ENCODE data around the gene ENPEP.
"Not testable (repeated sequence)": the region's sequence is repeated elsewhere in the genome, so short reads cannot be mapped to it uniquely, and the experiment has no call there.

Gene ENPEP

DNA sequence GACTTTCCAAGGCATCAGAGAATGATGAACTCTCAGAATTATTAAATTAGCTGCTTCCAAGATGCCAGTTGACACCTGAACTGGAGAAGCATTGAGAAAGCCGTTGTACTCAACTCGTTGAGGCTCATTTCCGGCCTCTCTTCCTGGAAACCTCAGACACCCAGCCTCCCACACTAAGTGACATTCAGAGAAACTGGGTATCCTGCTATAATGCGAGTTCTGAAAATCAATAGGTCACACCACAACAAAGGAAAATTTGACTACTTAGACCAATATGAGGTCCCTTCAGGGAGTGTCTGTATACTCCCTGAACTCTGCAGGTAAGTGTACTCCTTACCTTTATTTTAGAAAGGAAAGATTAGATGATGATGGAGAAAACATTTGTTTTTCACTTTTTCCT is 51.2 kb downstream of the ENPEP start:
- no peak for DNase-seq

DNA sequence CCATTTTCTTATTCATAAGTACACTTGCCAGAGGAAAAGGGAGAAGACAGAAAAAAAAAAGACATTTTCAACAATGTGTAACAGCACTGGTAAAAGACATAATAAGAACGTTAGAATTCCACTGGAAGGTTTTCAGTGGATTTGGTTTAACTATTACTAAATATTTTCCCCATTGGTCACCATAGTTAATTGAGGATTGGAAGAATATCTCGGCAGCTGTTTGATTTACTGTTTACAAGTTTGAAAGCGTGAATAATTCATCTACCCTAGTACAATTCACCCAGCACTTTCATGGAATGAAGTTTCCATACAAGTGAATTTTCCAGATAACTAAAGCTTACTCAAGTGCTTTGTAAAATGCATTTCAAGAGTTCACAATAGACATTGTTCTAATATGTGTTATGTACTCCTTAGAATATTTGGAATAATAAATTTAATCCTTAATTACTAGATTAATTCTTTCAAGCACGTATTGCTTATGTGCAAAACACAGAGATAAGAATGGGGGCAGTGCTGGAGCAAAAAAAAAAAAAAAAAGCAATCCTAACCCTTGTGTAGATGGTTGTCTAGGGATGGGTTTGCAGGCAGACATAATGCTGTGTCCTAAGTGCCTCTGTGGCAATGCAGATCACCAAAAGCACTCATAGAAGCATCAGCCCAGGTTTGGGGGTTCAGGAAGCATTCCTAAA is 57.1 kb downstream of the ENPEP start:
- no peak for DNase-seq

DNA sequence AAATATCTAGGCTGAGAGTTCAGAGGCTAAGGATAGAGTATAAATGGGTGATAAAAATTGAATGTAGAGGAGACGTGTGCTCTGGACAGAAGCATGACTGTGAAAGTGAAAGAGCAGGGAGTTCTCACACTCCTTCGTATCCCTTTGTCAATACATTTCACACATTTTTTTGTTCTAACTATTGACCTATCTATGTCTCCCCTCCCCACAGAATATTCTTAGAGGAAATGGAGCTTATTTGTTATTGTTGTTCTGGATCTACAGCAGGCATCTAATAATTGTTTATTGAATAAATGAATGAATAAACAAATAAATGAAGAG is 57.6 kb downstream of the ENPEP start:
- DNase-seq: no peak

DNA sequence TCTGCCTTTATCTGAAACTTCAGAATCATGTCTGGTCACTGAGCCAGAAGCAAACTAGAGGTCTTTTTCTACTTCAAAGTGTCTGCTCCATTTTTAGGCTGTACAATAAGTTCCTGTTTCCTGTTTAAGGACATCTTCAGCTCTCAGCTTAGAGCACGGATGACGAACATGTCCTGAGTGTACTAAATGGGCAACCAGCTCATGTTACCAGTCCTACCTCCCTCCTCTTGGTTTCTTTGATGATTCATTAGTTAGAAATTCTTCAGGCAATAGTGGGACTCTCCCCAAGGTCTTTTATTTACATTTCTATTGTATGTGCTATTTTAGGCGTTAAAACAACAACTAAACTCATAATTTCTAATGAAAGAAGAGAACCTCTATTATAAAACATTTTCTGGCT is 58.0 kb downstream of the ENPEP start:
- no peak for DNase-seq

DNA sequence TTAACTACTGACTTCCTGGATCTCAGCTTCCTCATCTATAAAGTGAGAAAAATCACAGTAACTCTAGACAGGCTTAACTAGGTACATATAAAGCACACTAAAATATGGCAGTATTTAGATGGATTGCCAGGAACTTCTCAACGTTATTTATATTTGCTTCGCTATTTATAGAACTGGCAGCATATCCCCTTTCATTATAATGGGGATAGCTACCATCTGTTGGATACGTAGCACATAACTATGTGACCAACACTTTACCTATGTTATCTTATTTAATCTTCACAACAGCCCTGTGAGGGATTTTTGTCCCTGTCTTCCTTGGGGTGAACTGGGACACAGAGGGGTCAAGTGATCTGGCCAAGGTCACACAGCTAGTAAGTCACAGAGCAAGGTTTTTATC is 64.6 kb downstream of the ENPEP start:
- DNase-seq: no peak

DNA sequence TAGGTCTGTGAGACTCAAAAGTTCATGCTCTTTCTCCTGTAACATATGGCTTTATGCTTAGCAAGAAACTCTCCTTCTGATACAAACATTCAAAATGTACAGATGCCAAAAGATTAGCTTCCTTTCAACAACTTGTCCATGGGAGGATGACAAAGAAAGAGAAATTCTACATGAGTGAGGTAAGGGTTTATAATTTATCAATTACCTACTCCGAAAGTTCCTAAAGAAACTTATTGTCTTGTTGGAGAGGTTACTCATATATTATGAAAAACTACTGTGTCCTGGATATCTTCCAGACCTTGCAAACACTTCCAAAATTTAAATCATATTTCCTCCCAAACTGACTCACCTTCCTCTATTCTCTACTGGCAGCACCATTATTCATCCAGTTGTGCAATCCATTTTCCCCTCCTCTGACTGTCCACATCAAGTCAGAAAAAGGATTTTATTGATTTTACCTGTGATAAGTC is 65.1 kb downstream of the ENPEP start:
- DNase-seq: no peak

DNA sequence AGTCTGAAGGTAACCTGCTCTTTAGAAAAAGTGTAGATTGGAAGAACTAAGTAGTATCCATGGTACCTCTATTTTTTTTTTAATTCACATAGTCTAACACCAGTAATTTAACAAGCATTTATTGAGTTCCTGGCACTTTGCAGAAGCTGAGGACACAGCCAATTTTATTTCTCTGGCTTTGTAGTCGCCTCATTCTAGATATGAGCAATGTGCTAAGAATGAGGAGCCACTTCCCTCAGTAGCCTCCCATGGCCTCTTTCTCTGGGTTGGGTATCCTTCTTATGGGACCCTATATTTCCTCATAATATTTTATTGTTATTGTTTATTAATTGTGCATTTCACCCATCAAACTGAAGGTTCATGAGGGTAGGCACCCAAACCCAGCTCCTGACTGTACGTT is 67.6 kb downstream of the ENPEP start:
- DNase-seq: no peak

DNA sequence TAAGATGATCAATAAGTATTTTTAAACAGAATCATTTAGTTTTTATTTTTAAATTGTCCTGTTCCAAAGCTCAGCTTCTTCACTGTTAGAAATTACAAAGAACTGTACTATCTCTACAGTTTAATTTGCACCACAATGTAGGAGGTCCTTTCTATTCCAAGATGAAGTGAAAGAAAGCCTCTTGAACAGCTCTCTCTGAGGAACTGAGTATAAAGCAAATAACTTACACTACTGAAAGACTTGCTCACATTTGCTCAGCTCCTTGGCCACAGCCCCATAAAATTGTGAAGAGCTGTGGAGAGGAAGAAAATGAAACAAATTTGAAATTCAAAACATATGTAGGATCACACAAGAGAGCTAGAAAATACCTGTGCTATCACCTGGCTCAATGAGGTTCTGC is 68.6 kb downstream of the ENPEP start:
- DNase-seq: no peak

DNA sequence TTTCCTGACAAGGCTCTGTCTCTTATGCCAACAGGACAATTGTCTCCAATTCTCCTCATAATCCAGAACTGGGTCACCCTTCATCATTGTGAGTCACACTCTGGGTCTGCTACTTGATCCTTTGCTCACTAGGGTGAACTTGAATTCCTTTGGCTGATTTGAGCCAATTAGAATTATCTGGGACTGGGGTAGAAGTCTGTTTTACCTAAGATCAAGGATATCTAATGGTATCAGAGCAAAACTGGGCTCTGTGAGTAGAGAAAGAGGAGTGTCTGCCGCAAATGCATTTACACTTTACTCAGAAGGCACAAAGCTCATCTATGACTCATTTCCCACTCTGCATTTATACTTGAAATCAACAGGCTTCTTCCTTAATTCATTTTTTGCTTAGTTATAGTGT is 74.3 kb downstream of the ENPEP start:
- no peak for DNase-seq

DNA sequence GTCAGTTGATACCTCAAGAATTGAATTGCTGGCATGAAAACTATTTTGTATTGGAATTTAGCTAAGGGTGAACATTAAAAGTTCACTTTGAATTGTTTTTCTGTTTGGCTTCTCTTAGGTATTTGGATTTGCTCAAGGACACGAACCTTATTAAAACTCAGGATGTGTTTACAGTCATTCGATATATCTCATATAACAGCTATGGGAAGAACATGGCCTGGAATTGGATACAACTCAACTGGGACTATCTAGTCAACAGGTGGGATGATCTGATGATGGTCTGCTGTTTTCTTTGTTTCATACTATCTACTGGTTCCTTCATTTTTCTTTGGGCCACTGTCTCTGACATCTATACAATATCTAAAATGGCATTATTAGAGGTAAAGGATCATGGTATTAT is 77.2 kb downstream of the ENPEP start:
- no peak for DNase-seq

DNA sequence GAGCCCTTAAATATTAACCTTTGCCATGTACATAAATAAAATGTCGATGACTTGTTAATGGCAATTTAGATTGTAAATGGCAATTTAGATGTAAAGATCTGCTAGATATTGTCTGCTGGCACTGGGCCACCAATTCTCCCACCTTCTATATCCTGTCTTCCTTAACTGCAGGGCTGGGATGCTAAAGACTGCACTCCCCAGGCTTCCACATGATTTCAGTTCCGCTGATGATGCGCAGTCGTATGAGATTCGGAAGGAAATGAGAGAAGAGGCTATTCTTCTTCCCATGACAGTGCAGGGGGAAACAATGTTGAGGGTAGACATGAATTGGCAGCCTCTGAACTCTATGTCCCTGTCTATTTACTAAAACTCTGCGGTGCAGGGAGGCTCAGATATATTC is 91.3 kb downstream of the ENPEP start:
- no peak for DNase-seq

DNA sequence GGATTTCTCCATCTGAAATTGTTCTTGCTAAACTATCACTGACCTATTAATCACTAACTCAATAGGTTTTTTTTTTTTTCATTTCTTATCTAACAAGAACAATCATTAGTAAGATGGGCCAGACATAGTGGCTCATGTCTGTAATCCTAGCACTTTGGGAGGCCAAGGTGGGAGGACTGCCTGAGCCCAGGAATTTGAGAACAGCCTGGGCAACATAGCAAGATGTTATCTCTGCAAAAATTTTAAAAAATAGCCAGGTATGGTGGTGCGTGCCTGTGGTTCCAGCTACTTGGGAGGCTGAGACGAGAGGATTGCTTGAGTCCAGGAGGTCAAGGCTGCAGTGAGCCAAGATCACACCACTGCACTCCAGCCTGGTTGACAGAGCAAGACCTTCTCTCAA is 100.7 kb downstream of the ENPEP start:
- not testable (repeated sequence) for DNase-seq

DNA sequence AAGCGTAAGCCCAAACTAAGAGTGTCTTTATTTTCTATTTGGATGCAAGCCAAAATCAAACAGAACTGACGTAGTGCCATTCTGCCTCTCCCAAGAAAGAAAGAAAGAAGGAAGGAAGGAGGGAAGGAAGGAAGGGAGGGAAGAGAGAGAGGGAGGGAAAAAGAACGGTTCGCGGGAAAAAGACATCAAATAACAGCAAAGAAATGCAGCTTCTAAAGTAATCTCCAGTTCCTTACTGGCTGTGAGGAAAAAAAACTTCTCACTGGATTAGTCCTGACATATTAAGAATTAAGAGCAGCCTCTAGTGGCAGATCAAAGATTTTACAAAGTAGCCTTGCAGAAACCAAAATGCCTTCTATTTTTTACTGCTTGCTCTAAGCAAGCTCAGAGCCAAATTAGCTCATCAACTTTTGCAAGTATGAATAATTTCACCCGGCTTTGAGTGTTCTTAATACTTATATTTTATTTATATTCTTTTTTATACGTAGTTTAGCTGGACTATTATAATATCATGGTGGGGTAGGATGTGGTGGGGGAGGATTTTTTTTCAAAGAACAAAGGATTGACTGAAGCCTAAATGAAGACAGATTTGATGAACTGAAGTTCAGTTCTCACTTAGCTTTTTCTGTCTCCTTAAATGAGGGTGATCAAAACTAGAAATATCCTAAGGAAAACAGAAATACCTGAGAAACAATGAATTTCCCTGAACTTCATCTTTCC is 110.3 kb downstream of the ENPEP start:
- peak; percentile 56 for DNase-seq

DNA sequence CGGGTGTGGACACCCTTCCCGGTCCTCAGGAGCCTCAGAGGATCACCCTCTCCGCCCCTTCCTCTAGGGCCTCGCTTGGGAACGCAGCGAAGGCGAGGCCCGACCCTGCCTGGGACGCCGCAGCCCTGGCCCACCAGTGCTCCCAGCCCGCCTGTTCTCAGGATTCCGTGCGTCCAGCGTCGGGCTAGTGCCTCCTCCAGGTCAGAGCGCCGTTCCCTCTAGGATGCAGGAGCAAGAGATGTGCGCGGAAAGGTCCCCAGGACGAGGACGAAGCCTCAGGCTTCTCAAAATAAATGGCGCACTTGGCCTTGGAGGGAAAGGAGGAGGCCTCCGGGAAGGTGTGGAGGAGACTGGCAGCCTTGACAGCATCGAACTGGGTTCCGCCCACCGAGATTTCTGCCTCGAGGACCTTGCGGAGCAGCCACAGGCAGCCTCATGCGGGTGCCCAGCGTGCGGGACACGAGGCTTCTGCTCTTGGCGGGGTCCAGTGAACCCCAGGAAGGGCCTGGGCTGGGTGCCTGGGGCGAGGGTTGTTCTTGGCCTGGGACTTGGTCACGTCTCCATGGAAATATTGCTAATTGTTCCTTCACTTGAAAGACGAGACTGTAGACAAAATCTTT is 111.8 kb downstream of the ENPEP start:
- no peak for DNase-seq

DNA sequence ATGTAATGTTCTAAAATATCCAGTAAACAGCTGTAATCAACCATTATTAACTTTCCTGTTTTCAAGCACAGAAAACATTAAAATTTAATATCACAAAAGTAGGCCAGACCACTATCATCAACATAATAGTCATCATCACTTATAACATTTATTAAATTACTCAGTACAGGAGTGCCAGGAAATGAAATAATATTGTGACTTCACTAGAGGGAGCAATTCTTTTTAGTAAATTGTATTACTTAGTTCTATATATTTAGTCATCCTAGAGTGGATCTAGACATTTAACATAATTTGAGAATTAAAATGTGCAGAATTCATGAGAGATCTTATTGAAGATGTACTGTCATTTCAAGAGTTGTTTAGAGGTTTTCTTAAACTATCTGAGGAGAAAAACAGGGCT is 113.3 kb downstream of the ENPEP start:
- no peak for DNase-seq

DNA sequence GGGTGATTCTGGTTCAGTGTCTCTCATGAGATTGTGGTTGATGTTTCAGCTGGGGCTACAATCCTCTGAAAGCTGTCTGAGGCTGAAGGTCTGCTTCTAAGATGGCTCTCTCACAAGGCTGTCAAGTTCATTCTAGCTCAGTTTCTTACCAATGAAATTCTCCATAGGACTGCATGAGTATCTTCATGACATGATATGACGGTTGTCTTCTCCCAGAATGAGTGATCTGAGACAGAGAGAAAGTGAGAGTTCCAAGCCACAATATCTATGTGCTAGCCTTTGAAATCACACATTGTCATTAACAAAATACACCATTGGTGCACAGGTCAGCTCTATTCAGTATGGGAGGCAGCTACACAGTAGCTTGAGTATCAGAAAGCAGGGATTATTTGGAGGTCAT is 119.6 kb downstream of the ENPEP start:
- DNase-seq: no peak

DNA sequence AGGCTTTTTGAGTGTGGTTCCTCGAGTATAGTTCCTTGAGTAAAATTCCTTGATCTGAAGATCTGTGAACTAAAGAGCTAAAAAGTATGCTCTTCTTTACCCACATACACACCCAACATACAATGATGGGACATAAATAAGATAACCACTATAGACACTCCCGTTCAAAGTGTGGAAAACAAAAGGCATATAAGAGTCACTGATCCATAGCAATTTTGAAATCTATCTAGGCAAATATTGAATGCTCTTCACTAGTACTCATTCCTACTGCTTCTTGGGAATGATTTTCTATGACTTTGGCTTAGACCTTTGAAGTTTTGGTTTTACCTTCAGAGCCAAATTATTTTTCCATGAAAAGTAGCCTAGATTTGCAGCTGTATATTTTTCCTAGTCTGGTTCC is 120.5 kb downstream of the ENPEP start:
- DNase-seq: no peak

DNA sequence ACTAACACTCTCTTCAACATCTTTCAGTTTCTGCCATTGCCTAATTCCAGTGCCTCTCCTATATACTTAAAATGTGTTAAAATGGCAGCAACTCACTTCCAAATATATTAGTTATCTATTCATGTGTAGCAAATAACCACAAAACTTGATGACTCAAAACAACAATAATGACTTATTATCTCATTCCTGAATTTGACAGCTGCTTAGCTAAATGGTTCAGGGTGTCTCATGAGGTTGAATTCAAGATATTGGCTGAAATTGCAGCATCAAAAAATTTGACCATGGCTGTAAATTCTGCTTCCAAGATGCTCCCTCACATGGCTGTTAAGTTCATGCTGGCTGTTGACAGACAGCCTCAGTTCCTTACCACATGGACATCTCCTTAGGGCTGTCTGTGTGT is 121.6 kb downstream of the ENPEP start:
- DNase-seq: no peak

DNA sequence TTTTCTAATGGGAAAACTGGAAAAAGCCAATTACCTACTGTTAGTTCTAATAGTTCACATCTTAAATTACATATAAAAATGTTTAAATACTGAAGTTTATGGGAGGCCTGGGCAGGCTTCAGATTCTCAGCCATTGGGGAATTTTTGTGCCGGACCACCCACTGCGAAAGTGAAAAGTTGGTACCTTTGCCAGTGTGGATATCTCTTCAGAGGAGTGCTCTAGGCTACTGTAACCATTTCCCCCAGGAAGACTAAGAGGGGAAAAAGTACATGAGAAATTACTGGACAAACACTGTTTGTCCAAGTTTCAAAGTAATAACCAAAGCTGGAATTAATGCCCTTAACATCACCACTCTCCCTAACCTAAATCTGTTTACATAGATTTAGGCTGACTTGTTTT is 126.1 kb downstream of the ENPEP start:
- no peak for DNase-seq

DNA sequence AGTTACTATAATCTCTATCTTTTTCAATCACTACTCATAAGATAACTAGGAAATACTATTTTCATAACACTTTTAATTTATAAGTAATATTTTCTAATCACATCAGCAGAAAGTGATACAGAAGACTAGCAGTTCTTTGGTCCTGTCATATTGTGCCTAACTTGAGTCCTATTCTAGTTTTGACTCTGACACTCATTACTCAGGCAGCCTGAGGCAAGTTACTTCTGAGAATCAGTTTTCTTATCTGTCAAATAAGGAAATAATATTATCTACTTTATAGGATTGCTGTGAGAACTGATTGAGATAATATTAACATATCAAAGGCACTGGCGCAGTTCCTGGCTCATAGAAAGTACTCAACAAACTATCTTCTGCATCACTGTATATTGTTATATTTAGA is 129.1 kb downstream of the ENPEP start:
- no peak for DNase-seq

DNA sequence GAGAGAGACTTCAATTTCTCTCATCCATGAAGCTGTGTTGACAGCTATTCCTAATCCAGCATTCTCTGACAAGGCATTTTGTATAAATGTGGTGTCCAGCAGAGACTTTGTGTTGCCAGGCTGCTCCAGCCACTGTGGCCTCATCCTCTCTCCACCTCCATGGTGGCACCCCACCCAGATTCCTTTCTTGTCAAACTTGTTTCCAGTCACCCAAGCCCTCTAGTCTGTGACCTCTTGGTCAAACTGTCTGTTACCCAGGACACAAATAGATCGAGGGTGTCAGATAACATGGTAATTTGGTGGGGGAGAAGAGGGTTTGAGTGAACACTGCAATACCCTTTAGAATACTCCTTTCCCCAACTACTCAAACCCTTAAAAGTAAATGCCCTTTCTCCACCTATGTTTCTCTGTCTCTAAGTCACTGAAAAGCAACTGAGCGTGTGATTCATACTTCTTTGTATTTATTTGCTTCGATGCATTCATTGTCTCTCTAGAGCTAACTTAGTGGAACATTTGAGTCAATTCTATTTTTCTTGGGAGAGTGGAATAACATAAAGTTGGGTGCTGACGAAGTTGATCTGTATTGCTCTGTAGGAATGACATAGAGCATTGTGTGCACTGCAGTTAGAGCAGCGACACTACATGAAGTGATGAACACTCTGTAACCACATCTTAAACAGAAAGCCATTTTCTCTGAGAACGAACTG is 133.2 kb downstream of the ENPEP start:
- DNase-seq: no peak

DNA sequence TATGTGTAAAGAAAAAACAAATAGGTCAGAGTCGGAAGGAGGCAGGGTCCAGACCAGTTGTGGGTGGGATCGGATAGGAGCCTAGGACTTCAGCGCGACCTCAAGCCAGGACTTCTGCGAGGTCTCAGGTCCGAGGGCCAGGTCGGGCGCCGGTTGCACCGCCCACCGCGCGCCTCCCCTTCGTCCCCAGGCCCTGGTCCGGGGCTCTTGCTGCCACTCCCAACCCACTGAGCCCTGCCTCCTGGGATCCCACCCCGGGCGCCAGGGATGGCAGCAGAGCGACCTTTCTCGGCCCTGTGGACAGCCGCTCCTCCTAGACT is 134.6 kb downstream of the ENPEP start:
- no peak for DNase-seq

DNA sequence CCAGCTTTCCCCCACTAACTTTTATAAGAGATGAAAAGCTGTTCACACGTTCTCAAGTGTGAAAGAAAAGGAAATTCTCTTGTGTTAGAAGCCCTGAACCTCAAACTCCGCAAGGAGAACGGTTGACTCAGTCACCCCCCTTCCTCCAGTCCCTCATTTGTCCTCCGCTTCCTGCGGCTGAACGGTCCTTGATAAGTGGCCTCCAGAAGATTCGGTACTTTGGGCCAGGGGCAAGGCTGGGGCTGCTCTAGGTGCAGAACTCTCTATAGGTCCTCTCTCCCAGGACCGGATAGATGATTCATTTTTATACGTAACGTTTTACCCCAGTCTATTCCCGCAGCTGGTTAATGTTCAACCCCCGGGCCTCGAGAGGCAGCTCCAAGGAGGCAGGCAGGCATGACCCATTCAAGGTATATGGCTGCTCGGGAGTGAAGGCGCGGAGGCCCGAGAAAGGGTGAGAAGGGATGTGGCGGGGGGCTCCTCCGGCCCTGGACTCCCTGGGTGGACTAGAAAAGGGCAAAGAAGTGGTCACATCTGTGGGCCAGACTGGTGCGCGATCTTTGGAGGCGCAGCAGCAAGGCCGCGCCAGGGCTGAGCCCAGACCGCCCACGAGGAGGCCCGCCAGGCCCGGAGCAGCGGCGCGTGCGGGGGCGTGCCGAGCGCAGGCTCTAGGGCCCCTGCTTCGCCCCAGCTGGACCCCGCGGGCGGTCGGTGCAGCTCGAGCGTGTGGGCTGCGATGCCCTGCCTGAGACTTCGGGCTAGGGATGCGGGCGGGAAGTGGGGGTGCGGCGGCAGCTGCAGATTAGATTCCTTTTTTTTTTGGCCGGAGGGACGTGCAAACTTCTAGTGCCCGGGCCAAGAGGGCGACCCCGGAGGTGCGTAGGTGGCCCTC is 135.2 kb downstream of the ENPEP start:
- DNase-seq: no peak

Data from hematopoietic multipotent progenitor cell treated with erythropoietin and hydrocortisone succinate and interleukin-3 and kit ligand, for 6 days (in vitro differentiated cells).